ENCODE data around the gene NBAS. TPM values are rescaled to one million over a fixed set of nuclear protein-coding genes. Genes with fewer than 3 reads are reported as not detected.

The NBAS gene
- total and polyA plus RNA-seq, 2 of the 13 experiments (the other 11 are each of a cell fraction or from before 2014, with no cell fraction given) = 33.6 to 58.7 TPM

DNA sequence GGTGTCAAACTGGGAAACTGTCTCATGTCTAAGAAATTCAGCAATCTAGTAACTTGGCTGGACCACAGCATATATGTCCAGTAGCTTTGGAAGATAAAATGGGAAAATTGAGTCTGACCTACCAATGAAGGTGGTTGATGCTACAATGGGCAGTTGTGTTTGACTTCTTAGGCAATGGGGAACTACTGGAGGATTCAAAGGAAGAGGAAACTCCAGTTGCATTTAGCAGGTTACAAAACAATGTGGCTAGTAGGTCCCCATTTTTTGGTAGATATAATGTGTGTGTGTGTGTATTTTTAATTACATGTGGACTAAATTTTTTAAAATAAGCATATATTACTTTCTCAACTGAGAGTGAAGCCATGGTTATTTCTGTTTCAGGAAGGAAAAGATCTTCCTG, 427.7 kb downstream of the NBAS start:
- POLR2A ChIA-PET = no interaction called here

More for the DNA sequence above, 427.7 kb downstream of the NBAS start:
- H3K36me3 ChIP-seq (replicated peaks in 1 of 2; ENCODE audit: control insufficient read depth in 1 of 2, insufficient read depth in 2 of 2, low read length in 2 of 2) = no peaks in the 10 kb centered on the region
- no peak overlapping the region for H3K4me2 ChIP-seq (ENCODE audit: low read depth, low read length)
- BruUV-seq (replicated peaks) = no TSS peak
- TF ChIP-seq ZFX (CRISPR knock-in tag; IDR thresholded peaks at IDR 0.05; ENCODE audit: low read depth) (no peak), SNAPC2 (CRISPR knock-in tag; IDR thresholded peaks at IDR 0.05) (no peak), ZNF382 (CRISPR knock-in tag; IDR thresholded peaks at IDR 0.05; ENCODE audit: borderline replicate concordance) (no peak), ZNF44 (CRISPR knock-in tag; IDR thresholded peaks at IDR 0.05) (no peak), TRIM24 (CRISPR knock-in tag; IDR thresholded peaks at IDR 0.05) (no peak), HIVEP1 (CRISPR knock-in tag; IDR thresholded peaks at IDR 0.05) (no peak), SNRNP70 (IDR thresholded peaks at IDR 0.05; ENCODE audit: low read depth, low read length) (no peak), ZFP62 (CRISPR knock-in tag; IDR thresholded peaks at IDR 0.05) (no peak), MNT (IDR thresholded peaks at IDR 0.05) (no peak), RAD51 (IDR thresholded peaks at IDR 0.05; ENCODE audit: borderline replicate concordance) (no peak), CHCHD3 (CRISPR knock-in tag; IDR thresholded peaks at IDR 0.05) (no peak), ZNF639 (CRISPR knock-in tag; conservative IDR thresholded peaks at IDR 0.05) (no peak), FOSL2 (CRISPR knock-in tag; IDR thresholded peaks at IDR 0.05) (no peak), HNRNPUL1 (IDR thresholded peaks at IDR 0.05; ENCODE audit: low read depth, low read length) (no peak), TIGD3 (CRISPR knock-in tag; IDR thresholded peaks at IDR 0.05; ENCODE audit: borderline replicate concordance) (no peak), MAFG (CRISPR knock-in tag; IDR thresholded peaks at IDR 0.05) (no peak), POGZ (CRISPR knock-in tag; IDR thresholded peaks at IDR 0.05) (no peak), TEF (CRISPR knock-in tag; IDR thresholded peaks at IDR 0.05) (no peak), DMAP1 (CRISPR knock-in tag; IDR thresholded peaks at IDR 0.05) (no peak)
- DNase-seq (ENCODE audit: low spot score) = no peak
- H2AFZ ChIP-seq (ENCODE audit: low read length) = no peak overlapping the region
- no peaks in the 10 kb centered on the region for H3K4me1 ChIP-seq (ENCODE audit: insufficient read depth, low read length)
- no peaks in the 10 kb centered on the region for H4K20me1 ChIP-seq (ENCODE audit: insufficient read depth, low read length)
- peaks cover 10% of the 10 kb centered on the region; the same call in 1 of the 2 replicates for H3K9me3 ChIP-seq (ENCODE audit: low read length)
- no peak for ATAC-seq
- CTCF ChIA-PET (ENCODE audit: low intra/inter-chr PET ratio, low total read pairs) = no interaction called here
- H3K9ac ChIP-seq (ENCODE audit: insufficient read depth, low read depth, low read length) = no peak overlapping the region
- peaks cover 2 to 14% of the 10 kb centered on the region in 2 experiments; a peak in 4 of 5 replicates for H3K27me3 ChIP-seq (ENCODE audit: control insufficient read depth in 1 of 2, insufficient read depth in 2 of 2, low read length in 2 of 2)
- no peak for FAIRE-seq
- in situ Hi-C loops (cut with HindIII; ENCODE audit: extremely low pct_ligation_motif_present, low pct_unique_long_range_greater_than_20kb) = no loop called here
- no peak overlapping the region for H3K27ac ChIP-seq (ENCODE audit: extremely low read length, insufficient read depth, low read length)
- H3K4me3 ChIP-seq (replicated peaks in 1 of 3; ENCODE audit: insufficient read depth in 1 of 3, low read depth in 2 of 3, low read length in 3 of 3) = no peak overlapping the region
- H3K79me2 ChIP-seq (ENCODE audit: insufficient read depth, low read length) = no peaks in the 10 kb centered on the region
- intact Hi-C loops (cut with micrococcal nuclease; ENCODE audit: unreplicated experiment) = no loop called here

All from HepG2 (cell line).